Tibial artery (tissue), 4 donors: ENCODE measurements around the gene SETDB2.

ENCODE experiments used
- DNase-seq, 2 donors: peaks; one replicate each; pipeline ENCODE4 v3.0.0-alpha.2; 2019
- H3K27ac ChIP-seq, 2 donors: fragments of 200-600 bp; sonication (generic) in 1 of 2; 1 replicate in 1 of 2; 2 replicates in 1 of 2; pipeline ENCODE4 v1.5.1; 2018 to 2019; ENCODE audit warnings: mild to moderate bottlenecking in 1 of 2
- H3K27me3 ChIP-seq, 2 donors: fragments of 200-600 bp; sonication (generic) in 1 of 2; one replicate each; pipeline versions ENCODE4 v1.5.1 to v1.6.0; 2016 to 2019
- H3K36me3 ChIP-seq, 3 donors: fragments of 200-600 bp; sonication (generic) in 2 of 3; one replicate each; pipeline ENCODE4 v1.5.1; 2016 to 2019; ENCODE audit warnings: mild to moderate bottlenecking in 2 of 3
- H3K4me1 ChIP-seq, 4 donors: fragments of 200-600 bp; sonication (generic) in 2 of 4; 1 replicate in 3 of 4; 2 replicates in 1 of 4; pipeline ENCODE4 v1.5.1; 2016 to 2019
- H3K4me3 ChIP-seq, 2 donors: fragments of 200-600 bp; sonication (generic) in 1 of 2; 1 replicate in 1 of 2; 2 replicates in 1 of 2; pipeline ENCODE4 v1.5.1; 2018 to 2019; ENCODE audit warnings: mild to moderate bottlenecking in 2 of 2
- H3K9me3 ChIP-seq, 3 donors: fragments of 200-600 bp; sonication (generic) in 1 of 3; one replicate each; pipeline ENCODE4 v1.5.1; 2016 to 2019
- intact Hi-C: fragments of 100-400 bp; cut with DNase I; formaldehyde crosslinking; loops from one replicate; pipeline ENCODE4 v1.15.0; 2023; ENCODE audit warnings: low total_unique reads
- TF ChIP-seq, protein P1 (sequence below), 2 experiments: fragments of 200-600 bp in 1 of 2; fragments of 450-650 bp in 1 of 2; IDR thresholded peaks; one replicate each; pipeline ENCODE4 v1.5.1; 2017 to 2019; ENCODE audit warnings: antibody characterized with exemption in 2 of 2, mild to moderate bottlenecking in 1 of 2, moderate library complexity in 1 of 2

Gene SETDB2

GRCh38 chr13:49448753-49449152 lies 4.7 kb downstream of the SETDB2 start:
- H3K27me3 ChIP-seq = no peaks in the 10 kb centered on the region
- TF ChIP-seq, protein P1, sequence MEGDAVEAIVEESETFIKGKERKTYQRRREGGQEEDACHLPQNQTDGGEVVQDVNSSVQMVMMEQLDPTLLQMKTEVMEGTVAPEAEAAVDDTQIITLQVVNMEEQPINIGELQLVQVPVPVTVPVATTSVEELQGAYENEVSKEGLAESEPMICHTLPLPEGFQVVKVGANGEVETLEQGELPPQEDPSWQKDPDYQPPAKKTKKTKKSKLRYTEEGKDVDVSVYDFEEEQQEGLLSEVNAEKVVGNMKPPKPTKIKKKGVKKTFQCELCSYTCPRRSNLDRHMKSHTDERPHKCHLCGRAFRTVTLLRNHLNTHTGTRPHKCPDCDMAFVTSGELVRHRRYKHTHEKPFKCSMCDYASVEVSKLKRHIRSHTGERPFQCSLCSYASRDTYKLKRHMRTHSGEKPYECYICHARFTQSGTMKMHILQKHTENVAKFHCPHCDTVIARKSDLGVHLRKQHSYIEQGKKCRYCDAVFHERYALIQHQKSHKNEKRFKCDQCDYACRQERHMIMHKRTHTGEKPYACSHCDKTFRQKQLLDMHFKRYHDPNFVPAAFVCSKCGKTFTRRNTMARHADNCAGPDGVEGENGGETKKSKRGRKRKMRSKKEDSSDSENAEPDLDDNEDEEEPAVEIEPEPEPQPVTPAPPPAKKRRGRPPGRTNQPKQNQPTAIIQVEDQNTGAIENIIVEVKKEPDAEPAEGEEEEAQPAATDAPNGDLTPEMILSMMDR (IDR thresholded peaks at IDR 0.05) = no peak
- no peak overlapping the region for H3K4me3 ChIP-seq
- H3K27ac ChIP-seq = no peak overlapping the region
- no peaks in the 10 kb centered on the region for H3K36me3 ChIP-seq
- no peak for DNase-seq
- no peaks in the 10 kb centered on the region for H3K9me3 ChIP-seq
- H3K4me1 ChIP-seq = peaks cover 0 to 43% (median 10%) of the 10 kb centered on the region in 4 donors
- intact Hi-C loops = loop anchor here (10.0 kb wide), 1 partner anchor 136 kb away; the partner anchor contains the start of gene RCBTB1

GRCh38 chr13:49450105-49450819 lies 6.2 kb downstream of the SETDB2 start:
- intact Hi-C loops = no loop called here
- TF ChIP-seq, protein P1 (IDR thresholded peaks at IDR 0.05) = no peak
- H3K36me3 ChIP-seq = no peaks in the 10 kb centered on the region
- no peak for DNase-seq
- no peak overlapping the region for H3K4me3 ChIP-seq
- H3K27ac ChIP-seq = no peak overlapping the region
- H3K4me1 ChIP-seq = peaks cover 0 to 41% (median 10%) of the 10 kb centered on the region in 4 donors
- H3K9me3 ChIP-seq = no peaks in the 10 kb centered on the region
- H3K27me3 ChIP-seq = no peaks in the 10 kb centered on the region

DNA sequence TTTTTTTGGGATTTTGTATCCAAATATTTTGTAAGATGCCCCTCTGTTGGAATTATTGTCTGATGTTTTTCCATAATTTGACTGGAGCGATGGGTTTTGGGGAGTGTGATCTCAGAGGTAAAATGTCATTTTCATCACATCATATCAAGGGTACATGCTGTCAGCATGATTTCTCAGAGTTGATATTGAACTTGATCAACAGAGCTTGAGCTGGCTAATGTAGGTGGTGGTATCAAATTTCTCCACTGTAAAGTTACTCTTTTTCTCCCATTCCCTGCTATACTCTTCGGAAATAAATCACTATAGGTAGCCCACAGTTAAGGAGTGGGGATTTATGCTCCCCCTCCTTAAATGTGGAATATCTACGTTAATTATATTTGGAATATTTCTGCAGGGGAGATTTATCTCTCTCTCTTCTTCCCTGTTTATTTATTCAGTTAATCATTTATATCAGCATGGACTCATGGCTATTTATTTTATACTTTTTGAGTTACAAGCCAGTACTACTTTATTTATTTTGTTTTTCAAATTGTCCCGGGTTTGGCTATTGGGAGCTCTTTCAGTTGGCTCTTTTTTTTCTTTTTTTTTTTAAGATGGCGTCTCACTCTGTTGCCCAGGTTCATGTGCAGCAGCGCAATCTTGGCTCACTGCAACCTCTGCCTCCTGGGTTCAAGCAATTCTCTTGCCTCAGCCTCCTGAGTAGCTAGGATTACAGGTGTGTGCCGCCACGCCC lies 8.8 kb downstream of the SETDB2 start:
- no peak overlapping the region for H3K4me3 ChIP-seq
- no peaks in the 10 kb centered on the region for H3K36me3 ChIP-seq
- DNase-seq = no peak
- TF ChIP-seq, protein P1 (IDR thresholded peaks at IDR 0.05) = no peak
- intact Hi-C loops = no loop called here
- H3K4me1 ChIP-seq = peaks cover 0 to 28% (median 4%) of the 10 kb centered on the region in 4 donors
- H3K27ac ChIP-seq = no peak overlapping the region
- H3K9me3 ChIP-seq = no peaks in the 10 kb centered on the region
- H3K27me3 ChIP-seq = no peaks in the 10 kb centered on the region

GRCh38 chr13:49453465-49453864 lies 9.4 kb downstream of the SETDB2 start:
- TF ChIP-seq, protein P1 (IDR thresholded peaks at IDR 0.05) = no peak
- no peaks in the 10 kb centered on the region for H3K9me3 ChIP-seq
- H3K36me3 ChIP-seq = no peaks in the 10 kb centered on the region
- intact Hi-C loops = no loop called here
- H3K27me3 ChIP-seq = no peaks in the 10 kb centered on the region
- no peak for DNase-seq
- H3K4me1 ChIP-seq = peaks cover 0 to 24% (median 3%) of the 10 kb centered on the region in 4 donors
- no peak overlapping the region for H3K4me3 ChIP-seq
- H3K27ac ChIP-seq = no peak overlapping the region

- Histone ChIP-seq H3K4me1 (peaks cover 0 to 21% (median 3%) of the 10 kb centered on the region in 4 donors), H3K36me3 (no peaks in the 10 kb centered on the region), H3K27me3 (no peaks in the 10 kb centered on the region), H3K27ac (no peak overlapping the region), H3K9me3 (no peaks in the 10 kb centered on the region), H3K4me3 (no peak overlapping the region)
- TF ChIP-seq, protein P1 (IDR thresholded peaks at IDR 0.05) = no peak
- intact Hi-C loops = no loop called here
- DNase-seq = no peak
These were observed 10.4 kb downstream of the SETDB2 start for GRCh38 chr13:49454388-49455006.
